Measurements from ENCODE around the gene FOXJ2.
"Not testable (repeated sequence)": the region's sequence is repeated elsewhere in the genome, so short reads cannot be mapped to it uniquely, and the experiment has no call there.

FOXJ2 gene

DNA sequence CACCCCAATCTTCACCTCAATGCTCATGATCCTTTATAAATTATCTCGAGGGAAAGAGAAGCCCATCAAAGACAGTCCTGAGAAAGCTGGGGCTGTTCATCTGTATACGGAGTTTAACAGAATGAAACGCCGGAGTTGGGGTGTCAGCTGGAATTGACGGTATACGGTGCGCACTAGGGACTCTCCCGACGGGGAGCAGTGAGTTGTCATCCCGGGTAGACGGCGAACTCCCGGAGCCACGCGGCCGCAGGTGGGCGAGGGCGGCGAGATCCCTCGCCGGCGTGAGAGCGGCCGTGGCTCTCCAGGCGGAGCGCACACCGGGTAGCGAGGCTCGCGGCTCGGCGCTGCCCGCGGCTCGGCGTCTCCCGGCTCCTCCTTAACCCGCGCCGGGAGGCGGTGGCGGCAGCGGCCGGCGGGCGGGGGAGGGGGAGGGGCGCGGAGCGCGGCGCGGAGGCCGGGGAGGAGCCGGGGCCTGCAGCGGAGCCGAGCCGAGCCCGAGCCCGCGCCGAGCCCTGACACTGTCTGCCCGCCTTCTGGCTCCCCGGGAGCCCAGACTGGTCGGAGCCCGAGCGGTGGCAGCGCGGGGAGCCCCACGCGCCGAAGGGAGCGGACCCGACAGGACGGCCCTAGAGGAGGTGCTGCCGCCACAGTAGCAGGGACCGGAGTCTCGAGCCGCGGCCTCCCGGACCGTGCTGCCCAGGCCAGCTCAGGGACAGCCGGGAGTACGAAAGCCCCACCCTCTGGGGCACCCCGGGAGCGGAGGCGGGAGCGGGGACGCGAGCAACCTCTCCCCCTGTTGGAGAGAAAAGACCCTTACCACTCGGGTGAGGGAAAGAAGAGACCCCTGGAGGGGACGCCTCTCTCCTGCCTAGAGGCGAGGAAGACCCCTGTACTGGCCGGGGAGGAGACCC, at the start of gene FOXJ2:
Gene FOXJ2, plus strand, starts transcription at position 475 of the 911 bp plus-strand sequence. CDS start 7,117 bp downstream, outside the sequence.
- peak; percentile 80 for DNase-seq (ENCODE audit: low spot score)

GRCh38 chr12:7983019-7983418, 49.5 kb upstream of the FOXJ2 start:
- not testable (repeated sequence) for DNase-seq (ENCODE audit: low spot score)

GRCh38 chr12:7983460-7983859, 49.1 kb upstream of the FOXJ2 start:
- not testable (repeated sequence) for DNase-seq (ENCODE audit: low spot score)

- no peak for DNase-seq (ENCODE audit: low spot score)
Measured at GRCh38 chr12:7984900-7985299, 47.6 kb upstream of the FOXJ2 start.

DNA sequence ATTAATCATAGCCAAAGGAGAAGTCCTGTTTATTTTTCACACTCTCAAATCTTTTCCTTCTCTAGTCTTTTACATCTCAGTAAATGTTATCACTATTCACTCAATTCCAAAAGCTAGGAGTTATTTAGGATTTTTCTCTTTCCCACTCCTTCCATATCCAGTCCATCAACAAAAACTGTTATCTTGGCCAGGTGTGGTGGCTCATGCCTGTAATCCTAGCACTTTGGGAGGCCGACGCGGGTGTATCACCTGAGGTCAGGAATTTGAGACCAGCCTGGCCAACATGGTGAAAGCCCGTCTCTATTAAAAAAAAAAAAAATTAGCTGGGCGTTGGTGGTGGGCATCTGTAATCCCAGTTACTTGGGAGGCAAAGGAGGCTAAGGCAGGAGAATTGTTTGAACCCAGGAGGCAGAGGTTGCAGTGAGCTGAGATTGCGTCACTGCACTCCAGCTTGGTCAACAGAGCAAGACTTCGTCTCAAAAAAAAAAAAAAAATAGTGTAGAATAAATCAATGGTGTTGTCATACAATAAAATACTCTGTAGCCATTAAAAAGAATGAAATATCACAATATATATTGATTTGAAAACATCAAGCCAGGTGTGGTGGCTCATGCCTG, 46.6 kb upstream of the FOXJ2 start:
- no peak for DNase-seq (ENCODE audit: low spot score)

- DNase-seq (ENCODE audit: low spot score), result peak; percentile 87
Measured at GRCh38 chr12:7989827-7990491, 42.6 kb upstream of the FOXJ2 start.

DNA sequence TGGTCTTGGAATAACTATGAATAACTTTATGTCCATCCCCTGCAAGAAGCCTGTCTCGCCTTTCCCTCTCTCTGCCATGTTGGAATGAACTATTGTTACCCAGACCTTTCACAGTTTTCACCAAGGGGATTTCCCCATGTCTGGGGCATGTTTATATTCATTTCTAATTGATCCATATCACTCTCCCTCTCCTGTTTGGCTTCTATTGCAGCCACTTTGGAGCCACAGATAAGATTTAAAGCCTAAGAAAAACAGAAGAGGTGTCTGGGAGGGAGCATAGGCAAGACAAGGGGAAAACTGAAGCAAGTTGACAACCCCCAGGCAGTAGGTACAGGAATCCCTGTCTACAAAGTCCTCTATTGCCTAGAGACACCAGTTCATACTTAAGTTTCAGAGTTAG, 41.0 kb upstream of the FOXJ2 start:
- DNase-seq (ENCODE audit: low spot score), result no peak

GRCh38 chr12:7994731-7995205, 37.7 kb upstream of the FOXJ2 start:
- no peak for DNase-seq (ENCODE audit: low spot score)

DNA sequence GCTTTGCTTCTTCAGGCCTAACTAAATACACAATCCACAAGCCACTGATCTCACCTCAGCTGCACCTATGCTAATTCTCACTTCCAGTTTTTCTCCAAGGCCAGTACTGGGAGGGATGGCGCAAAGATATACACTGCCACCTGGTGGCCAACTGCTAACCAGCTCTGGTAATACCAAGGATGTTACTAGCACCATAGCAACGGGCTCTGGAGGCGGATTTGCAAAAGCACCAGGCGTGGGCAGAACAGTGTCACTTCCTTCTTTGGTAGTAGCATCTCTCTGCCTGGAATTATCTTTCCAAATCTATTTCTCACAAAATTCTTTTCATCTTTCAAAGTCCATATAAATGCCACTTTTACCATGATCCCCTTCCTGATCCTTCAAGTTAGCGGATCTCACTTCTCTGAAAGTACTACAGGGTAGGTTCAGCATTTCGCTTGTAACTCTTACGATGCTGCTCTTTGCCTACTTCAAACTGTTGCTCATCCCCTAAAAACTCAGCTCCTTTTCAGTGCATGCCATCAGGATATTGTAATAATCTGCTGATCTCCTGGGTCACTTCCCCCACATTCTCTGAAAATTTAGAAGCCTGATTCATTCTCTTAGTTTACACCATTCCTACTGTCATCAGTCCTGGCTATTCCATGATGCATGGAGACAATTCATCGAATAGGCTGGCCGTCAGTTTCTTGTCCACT, 37.1 kb upstream of the FOXJ2 start:
- peak; percentile 86 for DNase-seq (ENCODE audit: low spot score)

DNA sequence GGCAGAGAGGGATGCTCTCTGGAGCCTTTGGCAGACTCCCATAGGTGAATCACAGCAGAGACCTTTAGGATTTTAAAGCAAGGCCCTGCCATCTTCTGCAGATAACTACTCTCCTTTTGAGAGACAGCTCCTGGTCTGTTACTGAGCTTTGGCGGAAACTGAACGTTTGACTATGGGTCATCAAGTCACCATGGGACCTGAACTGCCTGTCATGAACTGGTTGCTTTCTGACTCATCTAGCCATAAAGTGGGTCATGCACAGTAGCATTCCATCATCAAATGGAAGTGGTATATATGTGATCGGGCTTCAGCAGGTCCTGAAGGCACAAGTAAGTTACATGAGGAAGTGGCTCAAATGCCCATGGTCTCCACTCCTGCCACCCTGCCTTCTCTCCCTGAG, 31.7 kb upstream of the FOXJ2 start:
- not testable (repeated sequence) for DNase-seq (ENCODE audit: low spot score)

GRCh38 chr12:8001496-8001895, 31.0 kb upstream of the FOXJ2 start:
- not testable (repeated sequence) for DNase-seq (ENCODE audit: low spot score)

GRCh38 chr12:8004897-8005296, 27.6 kb upstream of the FOXJ2 start:
- not testable (repeated sequence) for DNase-seq (ENCODE audit: low spot score)

DNA sequence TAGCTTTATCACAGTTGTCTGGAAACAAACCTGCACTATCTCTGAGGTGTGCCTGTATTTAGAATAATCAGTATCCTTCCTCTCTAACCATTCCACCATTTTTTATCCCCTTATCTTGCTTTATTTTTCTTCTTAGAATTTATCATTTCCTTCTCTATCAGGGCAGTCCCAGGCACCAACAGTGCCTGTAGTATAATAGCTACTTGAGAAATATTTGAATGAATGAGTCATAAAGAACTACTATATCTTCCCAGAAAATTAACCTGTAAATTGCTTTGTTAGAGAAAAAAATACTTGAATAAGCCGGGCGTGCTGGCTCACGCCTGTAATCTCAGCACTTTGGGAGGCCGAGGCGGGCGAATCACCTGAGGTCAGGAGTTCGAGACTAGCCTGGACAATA, 21.2 kb upstream of the FOXJ2 start:
- DNase-seq (ENCODE audit: low spot score), result no peak

- DNase-seq (ENCODE audit: low spot score), result no peak
Measured at GRCh38 chr12:8012651-8013309, 19.7 kb upstream of the FOXJ2 start.

DNA sequence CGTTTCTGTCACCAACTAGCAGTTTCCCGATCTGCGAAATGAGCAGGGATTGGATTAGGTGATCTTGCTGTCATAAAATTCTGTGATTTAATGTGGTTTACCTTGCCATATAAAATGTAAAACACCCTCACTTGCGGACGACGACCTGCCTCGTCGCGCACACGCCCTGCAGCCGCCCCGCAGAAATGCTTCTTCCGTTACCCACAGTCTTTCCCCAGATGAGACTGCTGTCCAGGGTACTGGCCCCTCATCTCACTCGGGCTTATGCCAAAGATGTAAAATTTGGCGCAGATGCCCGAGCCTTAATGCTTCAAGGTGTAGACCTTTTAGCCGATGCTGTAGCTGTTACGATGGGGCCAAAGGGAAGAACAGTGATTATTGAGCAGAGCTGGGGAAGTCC, 17.7 kb upstream of the FOXJ2 start:
- DNase-seq (ENCODE audit: low spot score), result no peak

DNA sequence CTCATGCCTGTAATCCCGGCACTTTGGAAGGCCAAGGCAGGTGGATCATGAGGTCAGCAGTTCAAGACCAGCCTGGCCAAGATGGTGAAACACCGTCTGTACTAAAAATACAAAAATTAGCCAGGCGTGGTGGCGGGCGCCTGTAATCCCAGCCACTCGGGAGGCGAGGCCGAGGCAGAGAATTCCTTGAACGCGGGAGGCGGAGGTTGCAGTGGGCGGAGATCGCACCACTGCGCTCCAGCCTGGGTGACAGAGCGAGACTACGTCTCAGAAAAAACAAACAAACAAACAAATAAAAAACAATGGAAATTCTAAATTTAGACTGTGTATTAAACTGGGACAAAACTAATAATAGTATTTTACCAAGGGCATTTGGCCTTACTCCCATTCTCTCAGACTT, 14.3 kb upstream of the FOXJ2 start:
- DNase-seq (ENCODE audit: low spot score), result not testable (repeated sequence)

- no peak for DNase-seq (ENCODE audit: low spot score)
Measured at GRCh38 chr12:8018666-8019581, 13.6 kb upstream of the FOXJ2 start.

GRCh38 chr12:8026291-8026900, 6.1 kb upstream of the FOXJ2 start:
- peak; percentile 98 for DNase-seq (ENCODE audit: low spot score)

- DNase-seq (ENCODE audit: low spot score), result no peak
Measured at GRCh38 chr12:8027856-8028255, 4.7 kb upstream of the FOXJ2 start.

- DNase-seq (ENCODE audit: low spot score), result no peak
Measured at GRCh38 chr12:8028267-8028666, 4.2 kb upstream of the FOXJ2 start.
